ENCODE results near the gene GREB1L.

Gene GREB1L

GRCh38 chr18:21341141-21341540 lies 99.1 kb downstream of the GREB1L start:
- no peak for DNase-seq (ENCODE audit: low spot score)
- no peak overlapping the region for H3K9ac ChIP-seq (ENCODE audit: low read depth, low read length, poor library complexity)
- WGBS, 2 donors (ENCODE audit: extremely low coverage in 2 of 2, insufficient read length in 2 of 2, insufficient replicate concordance in 1 of 2), result no CpG with 5 or more reads among the region's 2 CpGs
- peak overlapping the region; percentile 75 for H3K27ac ChIP-seq (replicated peaks; ENCODE audit: low read length)
- H2BK5ac ChIP-seq (ENCODE audit: low read length), result no peak overlapping the region
- no peak overlapping the region for H2BK120ac ChIP-seq (ENCODE audit: low read depth, low read length)
- peak overlapping the region; percentile 23 for H3K18ac ChIP-seq (ENCODE audit: low read length)
- peaks cover 2 to 6% of the 10 kb centered on the region in 2 donors for H3K9me3 ChIP-seq (replicated peaks in 1 of 2; ENCODE audit: control insufficient read depth in 2 of 2, insufficient read depth in 1 of 2, low read depth in 1 of 2, low read length in 2 of 2)
- H3K4me2 ChIP-seq (ENCODE audit: insufficient read depth, low read length, poor library complexity, severe bottlenecking), result no peak overlapping the region
- H3K36me3 ChIP-seq (replicated peaks in 1 of 2; ENCODE audit: control insufficient read depth in 2 of 2, insufficient read depth in 2 of 2, low read length in 2 of 2), result peaks cover 0 to 27% of the 10 kb centered on the region in 2 donors
- peaks cover 8 to 27% of the 10 kb centered on the region in 2 donors for H3K4me1 ChIP-seq (ENCODE audit: control insufficient read depth in 2 of 2, insufficient read depth in 1 of 2, low read depth in 1 of 2, low read length in 2 of 2)
- H2AK5ac ChIP-seq (ENCODE audit: low read depth, low read length), result no peak overlapping the region
- H2AFZ ChIP-seq (ENCODE audit: low read length), result no peak overlapping the region
- H3K4me3 ChIP-seq (ENCODE audit: low read length in 2 of 2), result no peak overlapping the region
- no peak overlapping the region for H4K8ac ChIP-seq (ENCODE audit: low read depth, low read length)
- no peak overlapping the region for H3K23ac ChIP-seq (ENCODE audit: low read depth, low read length, poor library complexity)
- H2BK12ac ChIP-seq (ENCODE audit: low read length), result no peak overlapping the region
- H3K14ac ChIP-seq (ENCODE audit: low read length), result no peak overlapping the region
- H4K91ac ChIP-seq (ENCODE audit: low read depth, low read length, poor library complexity), result no peak overlapping the region
- no peaks in the 10 kb centered on the region for H3K79me1 ChIP-seq (ENCODE audit: low read depth, low read length)
- H3K27me3 ChIP-seq (ENCODE audit: control insufficient read depth in 3 of 3, insufficient read depth in 3 of 3, low read depth in 1 of 3, low read length in 3 of 3), result no peaks in the 10 kb centered on the region
- H2BK15ac ChIP-seq (ENCODE audit: low read length), result no peak overlapping the region
- no peak overlapping the region for H3K4ac ChIP-seq (ENCODE audit: low read length)

GRCh38 chr18:21342372-21342771 lies 100.3 kb downstream of the GREB1L start:
- Histone ChIP-seq H3K36me3 (replicated peaks in 1 of 2; ENCODE audit: control insufficient read depth in 2 of 2, insufficient read depth in 2 of 2, low read length in 2 of 2) (peaks cover 2 to 32% of the 10 kb centered on the region in 2 donors), H2BK5ac (ENCODE audit: low read length) (no peak overlapping the region), H4K91ac (ENCODE audit: low read depth, low read length, poor library complexity) (no peak overlapping the region), H3K23ac (ENCODE audit: low read depth, low read length, poor library complexity) (no peak overlapping the region), H3K9ac (ENCODE audit: low read depth, low read length, poor library complexity) (no peak overlapping the region), H3K4ac (ENCODE audit: low read length) (no peak overlapping the region), H4K8ac (ENCODE audit: low read depth, low read length) (no peak overlapping the region), H3K27ac (replicated peaks; ENCODE audit: low read length) (peak overlapping the region; percentile 46), H3K27me3 (ENCODE audit: control insufficient read depth in 3 of 3, insufficient read depth in 3 of 3, low read depth in 1 of 3, low read length in 3 of 3) (no peaks in the 10 kb centered on the region), H2BK120ac (ENCODE audit: low read depth, low read length) (no peak overlapping the region), H3K79me1 (ENCODE audit: low read depth, low read length) (no peaks in the 10 kb centered on the region), H2AFZ (ENCODE audit: low read length) (no peak overlapping the region), H2AK5ac (ENCODE audit: low read depth, low read length) (no peak overlapping the region), H2BK12ac (ENCODE audit: low read length) (no peak overlapping the region), H3K4me3 (ENCODE audit: low read length in 2 of 2) (no peak overlapping the region), H3K4me2 (ENCODE audit: insufficient read depth, low read length, poor library complexity, severe bottlenecking) (no peak overlapping the region), H3K9me3 (replicated peaks in 1 of 2; ENCODE audit: control insufficient read depth in 2 of 2, insufficient read depth in 1 of 2, low read depth in 1 of 2, low read length in 2 of 2) (peaks cover under 1 to 13% of the 10 kb centered on the region in 2 donors), H2BK15ac (ENCODE audit: low read length) (no peak overlapping the region), H3K14ac (ENCODE audit: low read length) (no peak overlapping the region), H3K18ac (ENCODE audit: low read length) (no peak overlapping the region), H3K4me1 (ENCODE audit: control insufficient read depth in 2 of 2, insufficient read depth in 1 of 2, low read depth in 1 of 2, low read length in 2 of 2) (peaks cover 8 to 28% of the 10 kb centered on the region in 2 donors)
- peak; percentile 76 for DNase-seq (ENCODE audit: low spot score)
- no CpG with 5 or more reads among the region's 1 CpG for WGBS, 2 donors (ENCODE audit: extremely low coverage in 2 of 2, insufficient read length in 2 of 2, insufficient replicate concordance in 1 of 2)

GRCh38 chr18:21344860-21345259 lies 102.8 kb downstream of the GREB1L start:
- Histone ChIP-seq H3K4me2 (ENCODE audit: insufficient read depth, low read length, poor library complexity, severe bottlenecking) (no peak overlapping the region), H2AK5ac (ENCODE audit: low read depth, low read length) (no peak overlapping the region), H4K8ac (ENCODE audit: low read depth, low read length) (no peak overlapping the region), H3K4me1 (ENCODE audit: control insufficient read depth in 2 of 2, insufficient read depth in 1 of 2, low read depth in 1 of 2, low read length in 2 of 2) (peaks cover 8 to 27% of the 10 kb centered on the region in 2 donors), H4K91ac (ENCODE audit: low read depth, low read length, poor library complexity) (no peak overlapping the region), H3K27me3 (ENCODE audit: control insufficient read depth in 3 of 3, insufficient read depth in 3 of 3, low read depth in 1 of 3, low read length in 3 of 3) (no peaks in the 10 kb centered on the region), H2BK5ac (ENCODE audit: low read length) (no peak overlapping the region), H3K18ac (ENCODE audit: low read length) (no peak overlapping the region), H3K14ac (ENCODE audit: low read length) (no peak overlapping the region), H3K79me1 (ENCODE audit: low read depth, low read length) (peaks cover 3% of the 10 kb centered on the region), H3K9ac (ENCODE audit: low read depth, low read length, poor library complexity) (no peak overlapping the region), H2BK120ac (ENCODE audit: low read depth, low read length) (no peak overlapping the region), H3K27ac (replicated peaks; ENCODE audit: low read length) (no peak overlapping the region), H3K9me3 (replicated peaks in 1 of 2; ENCODE audit: control insufficient read depth in 2 of 2, insufficient read depth in 1 of 2, low read depth in 1 of 2, low read length in 2 of 2) (peaks cover 6 to 25% of the 10 kb centered on the region in 2 donors), H2BK12ac (ENCODE audit: low read length) (no peak overlapping the region), H3K36me3 (replicated peaks in 1 of 2; ENCODE audit: control insufficient read depth in 2 of 2, insufficient read depth in 2 of 2, low read length in 2 of 2) (peaks cover 7 to 35% of the 10 kb centered on the region in 2 donors), H3K23ac (ENCODE audit: low read depth, low read length, poor library complexity) (no peak overlapping the region), H3K4ac (ENCODE audit: low read length) (no peak overlapping the region), H2BK15ac (ENCODE audit: low read length) (no peak overlapping the region), H2AFZ (ENCODE audit: low read length) (no peak overlapping the region), H3K4me3 (ENCODE audit: low read length in 2 of 2) (no peak overlapping the region)
- no peak for DNase-seq (ENCODE audit: low spot score)
- no CpG with 5 or more reads among the region's 1 CpG for WGBS, 2 donors (ENCODE audit: extremely low coverage in 2 of 2, insufficient read length in 2 of 2, insufficient replicate concordance in 1 of 2)

GRCh38 chr18:21345840-21346239 lies 103.8 kb downstream of the GREB1L start:
- H3K27ac ChIP-seq (replicated peaks; ENCODE audit: low read length), result peak overlapping the region; percentile 68
- no peak overlapping the region for H4K91ac ChIP-seq (ENCODE audit: low read depth, low read length, poor library complexity)
- no CpG with 5 or more reads among the region's 7 CpGs for WGBS, 2 donors (ENCODE audit: extremely low coverage in 2 of 2, insufficient read length in 2 of 2, insufficient replicate concordance in 1 of 2)

More at GRCh38 chr18:21345840-21346239, 103.8 kb downstream of the GREB1L start:
- Histone ChIP-seq H2BK15ac (ENCODE audit: low read length) (no peak overlapping the region), H3K4me1 (ENCODE audit: control insufficient read depth in 2 of 2, insufficient read depth in 1 of 2, low read depth in 1 of 2, low read length in 2 of 2) (peaks cover 8 to 27% of the 10 kb centered on the region in 2 donors), H2BK120ac (ENCODE audit: low read depth, low read length) (no peak overlapping the region), H3K36me3 (replicated peaks in 1 of 2; ENCODE audit: control insufficient read depth in 2 of 2, insufficient read depth in 2 of 2, low read length in 2 of 2) (peaks cover 7 to 40% of the 10 kb centered on the region in 2 donors), H3K9ac (ENCODE audit: low read depth, low read length, poor library complexity) (no peak overlapping the region), H4K8ac (ENCODE audit: low read depth, low read length) (no peak overlapping the region), H3K4ac (ENCODE audit: low read length) (no peak overlapping the region), H2BK5ac (ENCODE audit: low read length) (no peak overlapping the region), H3K79me1 (ENCODE audit: low read depth, low read length) (peaks cover 3% of the 10 kb centered on the region), H3K27me3 (ENCODE audit: control insufficient read depth in 3 of 3, insufficient read depth in 3 of 3, low read depth in 1 of 3, low read length in 3 of 3) (no peaks in the 10 kb centered on the region), H2AFZ (ENCODE audit: low read length) (no peak overlapping the region), H3K23ac (ENCODE audit: low read depth, low read length, poor library complexity) (no peak overlapping the region), H2BK12ac (ENCODE audit: low read length) (no peak overlapping the region), H2AK5ac (ENCODE audit: low read depth, low read length) (no peak overlapping the region), H3K18ac (ENCODE audit: low read length) (no peak overlapping the region), H3K4me2 (ENCODE audit: insufficient read depth, low read length, poor library complexity, severe bottlenecking) (no peak overlapping the region), H3K14ac (ENCODE audit: low read length) (no peak overlapping the region), H3K9me3 (replicated peaks in 1 of 2; ENCODE audit: control insufficient read depth in 2 of 2, insufficient read depth in 1 of 2, low read depth in 1 of 2, low read length in 2 of 2) (peaks cover 6 to 24% of the 10 kb centered on the region in 2 donors), H3K4me3 (ENCODE audit: low read length in 2 of 2) (no peak overlapping the region)
- DNase-seq (ENCODE audit: low spot score), result no peak
